GM23338 (cell line): ENCODE measurements around the gene EFCC1. TPM values are rescaled to one million over a fixed set of nuclear protein-coding genes. Genes with fewer than 3 reads are reported as not detected.

Experiments
- ATAC-seq: fragments of 200-7000 bp; cut with Tn5 transposase; 3 replicates; pipeline ENCODE4 v1.9.1; 2020
- DNase-seq: peaks from one replicate; pipeline ENCODE4 v3.0.0-alpha.2; 2015; ENCODE audit warnings: low spot score
- H2AFZ ChIP-seq: fragments of 200-600 bp; sonication (generic); 2 replicates; pipeline ENCODE4 v1.8.0; 2016; ENCODE audit warnings: antibody characterized with exemption, mild to moderate bottlenecking, moderate library complexity
- H3F3A ChIP-seq: fragments of 200-600 bp; sonication (generic); replicated peaks from 2 replicates; pipeline ENCODE4 v1.8.0; 2017; ENCODE audit warnings: antibody characterized with exemption, mixed run types, low read depth
- H3K27ac ChIP-seq: fragments of 200-600 bp; sonication (generic); 2 replicates; pipeline ENCODE4 v1.6.1; 2016; ENCODE audit warnings: low read depth
- H3K27me3 ChIP-seq: fragments of 200-600 bp; sonication (generic); 2 replicates; pipeline ENCODE4 v1.8.0; 2016; ENCODE audit warnings: mild to moderate bottlenecking, mixed run types, moderate library complexity; ENCODE audit not compliant: insufficient read depth
- H3K36me3 ChIP-seq: fragments of 200-600 bp; sonication (generic); 2 replicates; pipeline ENCODE4 v1.8.0; 2016; ENCODE audit warnings: mild to moderate bottlenecking; ENCODE audit not compliant: insufficient read depth
- H3K4me1 ChIP-seq: fragments of 200-600 bp; sonication (generic); 2 replicates; pipeline ENCODE4 v1.8.0; 2016; ENCODE audit warnings: mild to moderate bottlenecking, moderate library complexity; ENCODE audit not compliant: insufficient read depth
- H3K4me2 ChIP-seq: fragments of 200-600 bp; sonication (generic); 2 replicates; pipeline ENCODE4 v1.7.1; 2017; ENCODE audit warnings: mixed run types
- H3K4me3 ChIP-seq: fragments of 200-600 bp; sonication (generic); 2 replicates; pipeline ENCODE4 v1.6.1; 2016; ENCODE audit warnings: mixed run types
- H3K79me2 ChIP-seq: fragments of 200-600 bp; sonication (generic); replicated peaks from 2 replicates; pipeline ENCODE4 v1.8.0; 2017; ENCODE audit warnings: mild to moderate bottlenecking; ENCODE audit not compliant: insufficient read depth
- H3K9me2 ChIP-seq: fragments of 200-600 bp; sonication (generic); 2 replicates; pipeline ENCODE4 v1.8.0; 2017; ENCODE audit not compliant: insufficient read depth
- H4K20me1 ChIP-seq: fragments of 200-600 bp; sonication (generic); replicated peaks from 2 replicates; pipeline ENCODE4 v1.8.0; 2017; ENCODE audit warnings: mild to moderate bottlenecking; ENCODE audit not compliant: insufficient read depth
- H3K27ac Mint-ChIP-seq: 2 replicates; pipeline ENCODE4 v1.8.0; 2020; ENCODE audit warnings: inconsistent platforms, mild to moderate bottlenecking, moderate library complexity, mixed read lengths
- H3K27me3 Mint-ChIP-seq: 3 replicates; pipeline ENCODE4 v1.8.0; 2022; ENCODE audit warnings: low read depth, mild to moderate bottlenecking, moderate library complexity, mixed read lengths, inconsistent platforms; ENCODE audit not compliant: insufficient read depth, poor library complexity
- H3K36me3 Mint-ChIP-seq: 3 replicates; pipeline ENCODE4 v1.8.0; 2021; ENCODE audit warnings: low read depth, mild to moderate bottlenecking, inconsistent platforms, moderate library complexity, mixed read lengths
- H3K4me1 Mint-ChIP-seq: 3 replicates; pipeline ENCODE4 v1.8.0; 2020; ENCODE audit warnings: mild to moderate bottlenecking, inconsistent platforms, mixed read lengths
- H3K4me3 Mint-ChIP-seq: 3 replicates; pipeline ENCODE4 v1.8.0; 2021; ENCODE audit warnings: moderate library complexity, mild to moderate bottlenecking, inconsistent platforms, mixed read lengths
- H3K9me3 Mint-ChIP-seq: 3 replicates; pipeline ENCODE4 v1.8.0; 2020; ENCODE audit warnings: moderate library complexity, mild to moderate bottlenecking, inconsistent platforms, mixed read lengths
- CTCF ChIP-seq, 2 experiments: fragments of 200-600 bp in 1 of 2; sonication (generic) in 1 of 2; conservative IDR thresholded peaks; 2 replicates each; pipeline versions ENCODE4 v1.5.1 to v1.6.1; 2016 to 2017; ENCODE audit warnings: antibody characterized with exemption in 2 of 2, low read depth in 2 of 2, mild to moderate bottlenecking in 2 of 2, moderate library complexity in 1 of 2
- ETS1 ChIP-seq: IDR thresholded peaks from 2 replicates; pipeline ENCODE4 v1.6.1; 2016; ENCODE audit warnings: antibody characterized with exemption
- EZH2 ChIP-seq: fragments of 200-600 bp; sonication (generic); IDR thresholded peaks from one replicate; pipeline ENCODE4 v1.8.0; 2017; ENCODE audit warnings: antibody characterized with exemption, mild to moderate bottlenecking, low read depth; ENCODE audit not compliant: unreplicated experiment
- JUNB ChIP-seq: IDR thresholded peaks from one replicate; pipeline ENCODE4 v1.6.1; 2016; ENCODE audit warnings: antibody characterized with exemption; ENCODE audit not compliant: unreplicated experiment
- POLR2AphosphoS5 ChIP-seq: IDR thresholded peaks from 2 replicates; pipeline ENCODE4 v1.6.1; 2016; ENCODE audit warnings: antibody characterized with exemption, low read depth
- REST ChIP-seq: IDR thresholded peaks from one replicate; pipeline ENCODE4 v1.6.1; 2018; ENCODE audit warnings: antibody characterized with exemption; ENCODE audit not compliant: unreplicated experiment
- ZNF114 ChIP-seq: fragments of 250-450 bp; sonication (Bioruptor Pico); IDR thresholded peaks from 2 replicates; pipeline ENCODE4 v1.5.0; 2020; ENCODE audit warnings: mild to moderate bottlenecking, moderate library complexity
- ZNF331 ChIP-seq: fragments of 250-450 bp; sonication (Bioruptor Pico); IDR thresholded peaks from 2 replicates; pipeline ENCODE4 v1.5.0; 2020; ENCODE audit warnings: low read depth, mild to moderate bottlenecking, moderate library complexity
- ZNF462 ChIP-seq: fragments of 250-450 bp; sonication (Bioruptor Pico); IDR thresholded peaks from 2 replicates; pipeline ENCODE4 v1.5.0; 2020; ENCODE audit warnings: mild to moderate bottlenecking, moderate library complexity
- polyA plus RNA-seq: library from polyadenylated mRNA; unstranded; fragments of >200 nt; fragmentation: Nextera tagmentation; extraction: Ambion mirVana; gene quantifications from 2 replicates; pipeline ENCODE4 v1.2.1, GENCODE V29; 2016
- total RNA-seq: library from RNA; depleted of rRNA; stranded (reverse); fragments of >200 nt; shearing (Covaris generic); gene quantifications from 2 replicates; pipeline ENCODE4 v1.2.3, GENCODE V29; 2014

Gene EFCC1
- total and polyA plus RNA-seq, 2 experiments from 2014 or later = not detected

- peak in 1 of 2 experiments; percentile 10; a peak in 1 of 4 replicates for TF ChIP-seq CTCF (conservative IDR thresholded peaks at IDR 0.05; ENCODE audit: low read depth in 2 of 2)
- TF ChIP-seq ZNF114 (CRISPR knock-in tag) = no peak
- TF ChIP-seq ETS1 = no peak
- TF ChIP-seq ZNF331 (CRISPR knock-in tag) = no peak
- peak; percentile 72 for TF ChIP-seq POLR2AphosphoS5
- TF ChIP-seq JUNB = no peak
Observed at GRCh38 chr3:128993461-128994172, 7.5 kb upstream of the EFCC1 start, which contains the start of gene CFAP92 (continued).

- DNase-seq (no peak), ATAC-seq (no peak)
- 0 out of 2 replicates have a peak, but pooled peaks cover 5% of the 10 kb centered on the region for H3F3A ChIP-seq
- Mint-ChIP-seq H3K4me1 (peaks cover 26% of the 10 kb centered on the region), H3K27me3 (peaks cover 27% of the 10 kb centered on the region), H3K36me3 (no peaks in the 10 kb centered on the region; the same call in 2 of the 3 replicates), H3K4me3 (peak overlapping the region; percentile 62), H3K9me3 (no peaks in the 10 kb centered on the region), H3K27ac (no peak overlapping the region)
- no peaks in the 10 kb centered on the region for H3K79me2 ChIP-seq
- peaks cover 14% of the 10 kb centered on the region for H3K4me1 ChIP-seq
- H3K27ac ChIP-seq = no peak overlapping the region
- no peaks in the 10 kb centered on the region for H4K20me1 ChIP-seq
- peak overlapping the region; percentile 69 for H3K4me3 ChIP-seq
- H3K36me3 ChIP-seq = no peaks in the 10 kb centered on the region
- peaks cover 62% of the 10 kb centered on the region for H3K27me3 ChIP-seq
- H2AFZ ChIP-seq = peak overlapping the region; percentile 88
- peak overlapping the region; percentile 88 for H3K4me2 ChIP-seq
- 0 out of 2 replicates have a peak, but pooled peaks cover 10% of the 10 kb centered on the region for H3K9me2 ChIP-seq
- TF ChIP-seq POLR2AphosphoS5 = no peak
- TF ChIP-seq REST = no peak
- no peak for TF ChIP-seq ETS1
- TF ChIP-seq ZNF462 = no peak
- no peak for TF ChIP-seq EZH2
Observed at GRCh38 chr3:128994173-128994512, 7.0 kb upstream of the EFCC1 start.
